Measurements from ENCODE around the gene MTHFD2. TPM values are rescaled to one million over a fixed set of nuclear protein-coding genes. Genes with fewer than 3 reads are reported as not detected.

MTHFD2 gene
- total and polyA plus RNA-seq, 2 of the 8 experiments (the other 6 are each of a cell fraction or from before 2014, with no cell fraction given) = 99.5 to 291 TPM

DNA sequence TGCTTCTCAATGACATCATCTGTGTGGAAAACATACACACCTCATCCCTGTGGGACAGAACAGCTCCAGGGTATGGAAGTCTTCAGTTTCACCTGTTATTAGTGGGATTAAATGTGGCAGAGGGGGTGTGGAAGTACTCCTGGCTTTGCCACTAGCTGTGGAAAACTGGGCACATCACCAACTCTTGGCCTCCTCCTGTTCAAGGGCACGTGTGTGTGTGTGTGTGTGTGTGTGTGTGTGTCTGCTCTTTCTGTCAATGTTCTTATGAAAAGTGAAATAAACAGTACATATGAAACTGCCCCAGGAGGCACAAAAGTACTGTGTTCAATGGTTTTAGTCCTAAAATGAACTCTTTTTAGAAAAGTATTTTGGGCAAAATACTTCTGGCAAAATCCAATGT lies 65.9 kb downstream of the MTHFD2 start (continued):
- TF ChIP-seq SIRT6 (IDR thresholded peaks at IDR 0.05; ENCODE audit: low read length) = no peak
